ENCODE results near the gene LRSAM1. TPM values are rescaled to one million over a fixed set of nuclear protein-coding genes. Genes with fewer than 3 reads are reported as not detected.

LRSAM1 gene
- total RNA-seq, 2 experiments from 2014 or later = 20.8 to 32.2 TPM

GRCh38 chr9:127506814-127507750 is 55.8 kb downstream of the LRSAM1 start:
- intact Hi-C loops (cut with micrococcal nuclease; ENCODE audit: unreplicated experiment) = loop anchor here (10.0 kb wide), 2 partner anchors 368 to 418 kb away; partner anchors contain the start of gene AK1
- Histone ChIP-seq H3K4me3 (ENCODE audit: low read depth, low read length, poor library complexity, severe bottlenecking) (no peak overlapping the region), H3K36me3 (ENCODE audit: insufficient read depth, low read length) (no peaks in the 10 kb centered on the region), H3K4me2 (ENCODE audit: low read length) (no peak overlapping the region), H3K27ac (ENCODE audit: low read depth, low read length, poor library complexity, severe bottlenecking) (no peak overlapping the region), H3K9me3 (ENCODE audit: low read length) (no peaks in the 10 kb centered on the region), H3K79me2 (ENCODE audit: insufficient read depth, low read depth, low read length) (no peaks in the 10 kb centered on the region), H2AFZ (ENCODE audit: low read length) (no peak overlapping the region), H3K9me2 (ENCODE audit: insufficient read depth, low read length) (no peaks in the 10 kb centered on the region), H4K20me1 (ENCODE audit: insufficient read depth, low read length) (no peaks in the 10 kb centered on the region), H3K4me1 (ENCODE audit: insufficient read depth, low read length, poor library complexity, severe bottlenecking) (no peaks in the 10 kb centered on the region)
- no TSS peak for BruUV-seq (replicated peaks)
- ChIA-PET POLR2A (no interaction called here), CTCF (ENCODE audit: unreplicated experiment) (no interaction called here)
- TF ChIP-seq EZH2phosphoT487 (IDR thresholded peaks at IDR 0.05; ENCODE audit: borderline replicate concordance, low read depth, low read length) = no peak
- no peak for DNase-seq (ENCODE audit: low spot score)

- H3K79me2 ChIP-seq (ENCODE audit: insufficient read depth, low read depth, low read length) = no peaks in the 10 kb centered on the region
- no TSS peak for BruUV-seq (replicated peaks)
- H3K4me3 ChIP-seq (ENCODE audit: low read depth, low read length, poor library complexity, severe bottlenecking) = no peak overlapping the region
- no peaks in the 10 kb centered on the region for H3K4me1 ChIP-seq (ENCODE audit: insufficient read depth, low read length, poor library complexity, severe bottlenecking)
- H3K27ac ChIP-seq (ENCODE audit: low read depth, low read length, poor library complexity, severe bottlenecking) = no peak overlapping the region
- ChIA-PET CTCF (ENCODE audit: unreplicated experiment) (no interaction called here), POLR2A (interaction anchor here (0.5 kb wide), 1 partner anchor 56 kb away, joined by 3 read pairs; no protein-coding TSS in a partner anchor)
- no peaks in the 10 kb centered on the region for H3K9me2 ChIP-seq (ENCODE audit: insufficient read depth, low read length)
- H4K20me1 ChIP-seq (ENCODE audit: insufficient read depth, low read length) = no peaks in the 10 kb centered on the region
- H3K36me3 ChIP-seq (ENCODE audit: insufficient read depth, low read length) = no peaks in the 10 kb centered on the region
- no peaks in the 10 kb centered on the region for H3K9me3 ChIP-seq (ENCODE audit: low read length)
- H2AFZ ChIP-seq (ENCODE audit: low read length) = no peak overlapping the region
- DNase-seq (ENCODE audit: low spot score) = no peak
- intact Hi-C loops (cut with micrococcal nuclease; ENCODE audit: unreplicated experiment) = loop anchor here (10.0 kb wide), 2 partner anchors 367 to 417 kb away; partner anchors contain the start of gene AK1
- no peak overlapping the region for H3K4me2 ChIP-seq (ENCODE audit: low read length)
- no peak for TF ChIP-seq CTCF (conservative IDR thresholded peaks at IDR 0.05; ENCODE audit: low read length)
- no peak for TF ChIP-seq EZH2phosphoT487 (IDR thresholded peaks at IDR 0.05; ENCODE audit: borderline replicate concordance, low read depth, low read length)
Observed at GRCh38 chr9:127507751-127508648, 56.7 kb downstream of the LRSAM1 start.

DNA sequence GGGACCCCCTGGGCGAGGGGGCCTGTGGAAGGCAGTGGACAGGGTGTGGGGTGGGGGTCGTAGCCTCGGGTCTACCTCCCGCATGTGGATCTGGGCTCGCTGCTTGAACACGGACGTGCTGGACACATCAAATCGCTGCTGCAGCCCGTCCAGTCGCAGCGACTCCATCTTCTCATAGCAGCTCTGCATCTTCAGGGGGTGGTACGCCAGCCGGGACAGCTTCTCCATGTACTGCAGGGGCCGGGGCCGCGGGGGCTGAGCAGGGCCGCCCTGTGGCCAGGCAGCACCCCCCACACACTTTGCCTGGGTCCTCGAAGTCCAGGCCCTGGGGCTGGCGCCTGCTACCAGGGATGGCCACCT is 57.6 kb downstream of the LRSAM1 start:
- ChIA-PET CTCF (ENCODE audit: unreplicated experiment) (no interaction called here), POLR2A (interaction anchor here (0.5 kb wide), 1 partner anchor 56 kb away, joined by 3 read pairs; no protein-coding TSS in a partner anchor)
- TF ChIP-seq EZH2phosphoT487 (IDR thresholded peaks at IDR 0.05; ENCODE audit: borderline replicate concordance, low read depth, low read length) = no peak
- TF ChIP-seq CTCF (conservative IDR thresholded peaks at IDR 0.05; ENCODE audit: low read length) = no peak
- Histone ChIP-seq H3K9me3 (ENCODE audit: low read length) (no peaks in the 10 kb centered on the region), H3K27ac (ENCODE audit: low read depth, low read length, poor library complexity, severe bottlenecking) (no peak overlapping the region), H4K20me1 (ENCODE audit: insufficient read depth, low read length) (no peaks in the 10 kb centered on the region), H3K4me1 (ENCODE audit: insufficient read depth, low read length, poor library complexity, severe bottlenecking) (no peaks in the 10 kb centered on the region), H3K79me2 (ENCODE audit: insufficient read depth, low read depth, low read length) (no peaks in the 10 kb centered on the region), H3K4me2 (ENCODE audit: low read length) (no peak overlapping the region), H2AFZ (ENCODE audit: low read length) (no peak overlapping the region), H3K4me3 (ENCODE audit: low read depth, low read length, poor library complexity, severe bottlenecking) (no peak overlapping the region), H3K9me2 (ENCODE audit: insufficient read depth, low read length) (no peaks in the 10 kb centered on the region), H3K36me3 (ENCODE audit: insufficient read depth, low read length) (no peaks in the 10 kb centered on the region)
- DNase-seq (ENCODE audit: low spot score) = no peak
- BruUV-seq (replicated peaks) = no TSS peak
- intact Hi-C loops (cut with micrococcal nuclease; ENCODE audit: unreplicated experiment) = loop anchor here (10.0 kb wide), 2 partner anchors 366 to 416 kb away; partner anchors contain the start of gene AK1
